Esophagus squamous epithelium (tissue), 5 donors: Measurements from ENCODE around the gene GGNBP2. TPM values are rescaled to one million over a fixed set of nuclear protein-coding genes. Genes with fewer than 3 reads are reported as not detected.

Experiments
- DNase-seq: peaks from one replicate; lab custom pipeline; 2025; lab: John Stamatoyannopoulos, UW
- H3K27ac ChIP-seq, 4 donors: fragments of 200-600 bp; sonication (generic); one replicate each; pipeline ENCODE4 v1.5.1; 2016 to 2019; ENCODE audit warnings: mild to moderate bottlenecking in 1 of 4
- H3K27me3 ChIP-seq, 4 donors: fragments of 200-600 bp; sonication (generic); 1 replicate in 3 of 4; 2 replicates in 1 of 4; pipeline versions ENCODE4 v1.5.1 to v1.6.0; 2017 to 2021; ENCODE audit warnings: antibody characterized with exemption in 1 of 4
- H3K36me3 ChIP-seq, 3 donors: fragments of 200-600 bp; sonication (generic); one replicate each; pipeline ENCODE4 v1.5.1; 2016 to 2019
- H3K4me1 ChIP-seq, 3 donors: fragments of 200-600 bp; sonication (generic); one replicate each; pipeline ENCODE4 v1.5.1; 2017 to 2019
- H3K4me3 ChIP-seq, 4 donors: fragments of 200-600 bp; sonication (generic); 1 replicate in 3 of 4; 2 replicates in 1 of 4; pipeline ENCODE4 v1.5.1; 2016 to 2019; ENCODE audit warnings: mild to moderate bottlenecking in 2 of 4, moderate library complexity in 1 of 4
- H3K9me3 ChIP-seq, 3 donors: fragments of 200-600 bp; sonication (generic); one replicate each; pipeline ENCODE4 v1.5.1; 2016 to 2019
- POLR2A ChIP-seq, 4 donors: fragments of 450-650 bp; IDR thresholded peaks; one replicate each; pipeline ENCODE4 v1.6.1; 2017; ENCODE audit warnings: antibody characterized with exemption in 4 of 4, mild to moderate bottlenecking in 4 of 4, moderate library complexity in 3 of 4
- WGBS, 2 donors: methylation state at CpG; one replicate each; pipeline ENCODE4 v1.1.5; 2018; 5-methylcytosine and 5-hydroxymethylcytosine counted together
- intact Hi-C: fragments of 100-400 bp; cut with DNase I; formaldehyde crosslinking; loops from one replicate; pipeline ENCODE4 v1.15.0; 2022
- total RNA-seq, 4 donors: library from RNA; depleted of rRNA; stranded (reverse); fragments of >200 nt; gene quantifications; one replicate each; pipeline ENCODE4 v1.1.0, GENCODE V29; 2016
- TF ChIP-seq, protein P1 (sequence below), 6 experiments: fragments of 450-650 bp in 4 of 6; fragments of 200-600 bp in 2 of 6; sonication (generic) in 2 of 6; IDR thresholded peaks; one replicate each; pipeline ENCODE4 v1.5.1; 2016 to 2019; ENCODE audit warnings: antibody characterized with exemption in 6 of 6, mild to moderate bottlenecking in 4 of 6, moderate library complexity in 4 of 6
- donor health status: DM: yes; HTN: yes; CAD: no.

The GGNBP2 gene
- total RNA-seq, 4 donors from 2014 or later, result 32.8 to 59.3 (median 46.3) TPM

DNA sequence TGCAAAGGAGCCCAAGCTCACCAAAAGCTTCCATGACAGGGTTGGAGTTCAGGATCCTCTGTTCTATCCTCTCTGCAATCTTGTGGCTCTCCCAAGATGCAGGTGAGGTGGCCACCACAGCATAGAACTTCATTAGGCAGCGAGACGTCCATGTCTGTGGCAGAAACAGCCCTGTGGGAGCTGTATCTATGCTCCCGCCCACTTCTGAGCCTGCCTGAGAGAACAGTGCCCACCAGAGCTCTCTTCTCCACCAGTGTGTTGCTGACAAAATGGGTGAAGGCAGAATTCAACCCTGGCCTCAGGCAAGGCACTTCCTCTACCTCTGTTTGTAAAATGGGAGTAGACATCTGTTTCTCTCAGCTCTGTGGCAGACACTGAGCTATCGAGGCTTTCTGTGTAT lies 28.9 kb upstream of the GGNBP2 start:
- no peaks in the 10 kb centered on the region for H3K4me1 ChIP-seq
- H3K27me3 ChIP-seq, result no peaks in the 10 kb centered on the region
- H3K36me3 ChIP-seq, result peaks cover 0 to 93% (median 10%) of the 10 kb centered on the region in 3 donors
- TF ChIP-seq, protein P1, sequence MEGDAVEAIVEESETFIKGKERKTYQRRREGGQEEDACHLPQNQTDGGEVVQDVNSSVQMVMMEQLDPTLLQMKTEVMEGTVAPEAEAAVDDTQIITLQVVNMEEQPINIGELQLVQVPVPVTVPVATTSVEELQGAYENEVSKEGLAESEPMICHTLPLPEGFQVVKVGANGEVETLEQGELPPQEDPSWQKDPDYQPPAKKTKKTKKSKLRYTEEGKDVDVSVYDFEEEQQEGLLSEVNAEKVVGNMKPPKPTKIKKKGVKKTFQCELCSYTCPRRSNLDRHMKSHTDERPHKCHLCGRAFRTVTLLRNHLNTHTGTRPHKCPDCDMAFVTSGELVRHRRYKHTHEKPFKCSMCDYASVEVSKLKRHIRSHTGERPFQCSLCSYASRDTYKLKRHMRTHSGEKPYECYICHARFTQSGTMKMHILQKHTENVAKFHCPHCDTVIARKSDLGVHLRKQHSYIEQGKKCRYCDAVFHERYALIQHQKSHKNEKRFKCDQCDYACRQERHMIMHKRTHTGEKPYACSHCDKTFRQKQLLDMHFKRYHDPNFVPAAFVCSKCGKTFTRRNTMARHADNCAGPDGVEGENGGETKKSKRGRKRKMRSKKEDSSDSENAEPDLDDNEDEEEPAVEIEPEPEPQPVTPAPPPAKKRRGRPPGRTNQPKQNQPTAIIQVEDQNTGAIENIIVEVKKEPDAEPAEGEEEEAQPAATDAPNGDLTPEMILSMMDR (IDR thresholded peaks at IDR 0.05), result no peak
- no peak for TF ChIP-seq POLR2A (IDR thresholded peaks at IDR 0.05)
- intact Hi-C loops, result no loop called here
- no peak for DNase-seq
- H3K9me3 ChIP-seq, result no peaks in the 10 kb centered on the region
- WGBS, 2 donors, result 84 to 85% methylated on average over 1 to 4 of the region's 4 CpGs
- H3K4me3 ChIP-seq, result no peak overlapping the region
- H3K27ac ChIP-seq, result no peak overlapping the region

GRCh38 chr17:36523113-36523512 lies 21.6 kb upstream of the GGNBP2 start:
- no peak for DNase-seq
- 73 to 94% methylated on average over 2 of the region's 2 CpGs for WGBS, 2 donors
- TF ChIP-seq, protein P1 (IDR thresholded peaks at IDR 0.05), result no peak
- TF ChIP-seq POLR2A (IDR thresholded peaks at IDR 0.05), result no peak
- Histone ChIP-seq H3K27me3 (no peaks in the 10 kb centered on the region), H3K36me3 (peaks cover 11 to 96% (median 15%) of the 10 kb centered on the region in 3 donors), H3K9me3 (no peaks in the 10 kb centered on the region), H3K4me1 (no peaks in the 10 kb centered on the region), H3K4me3 (no peak overlapping the region), H3K27ac (no peak overlapping the region)
- intact Hi-C loops, result no loop called here

DNA sequence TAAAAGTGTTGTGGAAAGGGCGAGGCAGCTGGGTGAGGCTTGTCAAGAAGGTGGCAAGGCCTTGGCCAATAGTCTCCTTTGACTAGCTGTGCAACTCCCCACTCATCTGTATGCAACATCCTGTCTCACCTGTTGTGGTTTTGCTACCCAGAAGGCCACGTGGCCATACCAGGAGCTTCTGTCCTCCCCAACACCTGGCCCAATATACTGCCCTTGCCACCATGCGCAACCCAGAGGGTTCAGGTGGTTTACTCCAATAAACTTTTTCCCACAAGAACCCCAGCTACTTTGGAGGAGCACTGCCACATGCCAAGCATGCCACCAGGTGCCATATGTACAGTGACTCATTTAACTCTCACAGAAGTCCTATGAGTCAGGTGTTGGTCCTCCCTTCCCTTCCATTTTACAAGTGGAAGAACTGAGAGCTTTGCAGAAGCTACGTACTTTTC lies 20.3 kb upstream of the GGNBP2 start:
- no peaks in the 10 kb centered on the region for H3K27me3 ChIP-seq
- no peaks in the 10 kb centered on the region for H3K4me1 ChIP-seq
- H3K27ac ChIP-seq, result no peak overlapping the region
- H3K9me3 ChIP-seq, result no peaks in the 10 kb centered on the region
- intact Hi-C loops, result no loop called here
- H3K4me3 ChIP-seq, result no peak overlapping the region
- DNase-seq, result no peak
- TF ChIP-seq, protein P1 (IDR thresholded peaks at IDR 0.05), result peak in 1 of 6 experiments; percentile 7
- no peak for TF ChIP-seq POLR2A (IDR thresholded peaks at IDR 0.05)
- H3K36me3 ChIP-seq, result peaks cover 11 to 100% (median 15%) of the 10 kb centered on the region in 3 donors
- WGBS, 2 donors, result 73 to 84% methylated on average over 4 of the region's 4 CpGs

GRCh38 chr17:36525113-36525512 lies 19.6 kb upstream of the GGNBP2 start:
- TF ChIP-seq POLR2A (IDR thresholded peaks at IDR 0.05), result no peak
- TF ChIP-seq, protein P1 (IDR thresholded peaks at IDR 0.05), result no peak
- no peak for DNase-seq
- Histone ChIP-seq H3K4me1 (no peaks in the 10 kb centered on the region), H3K36me3 (peaks cover 11 to 100% (median 15%) of the 10 kb centered on the region in 3 donors), H3K27me3 (no peaks in the 10 kb centered on the region), H3K9me3 (no peaks in the 10 kb centered on the region), H3K27ac (no peak overlapping the region), H3K4me3 (no peak overlapping the region)
- 88% methylated on average over 2 of the region's 2 CpGs; no CpG with 5 or more reads in 1 of the 2 donors for WGBS, 2 donors
- intact Hi-C loops, result no loop called here

DNA sequence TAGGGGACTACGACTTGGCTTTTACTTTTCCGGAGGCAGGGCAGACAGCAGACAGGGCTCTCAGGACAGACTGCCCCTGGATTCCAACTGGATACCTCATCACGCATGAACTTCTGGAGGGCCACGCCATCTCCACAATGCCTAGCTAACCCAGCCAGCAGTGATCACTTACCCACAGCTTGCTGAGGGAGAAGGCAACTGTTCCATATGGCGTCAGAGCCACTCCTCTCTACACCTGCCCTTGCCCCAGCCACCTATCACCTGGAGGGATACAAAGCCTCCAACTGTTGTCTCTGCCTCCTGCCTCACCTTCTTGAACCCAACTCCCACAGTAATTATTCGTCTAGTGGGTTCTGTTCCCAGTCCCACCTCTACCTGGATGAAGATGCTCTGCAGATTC lies 18.8 kb upstream of the GGNBP2 start:
- 87 to 92% methylated on average over 6 of the region's 6 CpGs for WGBS, 2 donors

More for the DNA sequence above, 18.8 kb upstream of the GGNBP2 start:
- H3K9me3 ChIP-seq, result no peaks in the 10 kb centered on the region
- H3K27me3 ChIP-seq, result no peaks in the 10 kb centered on the region
- no peak for TF ChIP-seq POLR2A (IDR thresholded peaks at IDR 0.05)
- TF ChIP-seq, protein P1 (IDR thresholded peaks at IDR 0.05), result no peak
- H3K4me1 ChIP-seq, result no peaks in the 10 kb centered on the region
- intact Hi-C loops, result no loop called here
- H3K27ac ChIP-seq, result no peak overlapping the region
- peaks cover 11 to 100% (median 15%) of the 10 kb centered on the region in 3 donors for H3K36me3 ChIP-seq
- DNase-seq, result no peak
- no peak overlapping the region for H3K4me3 ChIP-seq
